Activated T-helper 2 cell treated with anti-CD3 and anti-CD28 coated beads, Interferon-gamma antibody, Interleukin-2, Interleukin-4, amounts not matched to agents 10 μg/mL and 5 μg/mL and 100 μg/mL, durations not matched to agents 14 hours and 24 hours and 36 hours (primary cell): ENCODE measurements around the gene PEX10. TPM values are rescaled to one million over a fixed set of nuclear protein-coding genes. Genes with fewer than 3 reads are reported as not detected.
A peak's percentile ranks its signal among the peaks of the same experiment; 100 is the strongest.

ENCODE experiments used
- DNase-seq: peaks from one replicate; pipeline ENCODE4 v3.0.0; 2021; ENCODE audit warnings: low spot score
- H3K27ac Mint-ChIP-seq: one replicate; pipeline ENCODE4 v1.8.0; 2021; ENCODE audit warnings: mixed read lengths
- H3K27me3 Mint-ChIP-seq: one replicate; pipeline ENCODE4 v1.8.0; 2021; ENCODE audit warnings: low read depth, mixed read lengths
- H3K36me3 Mint-ChIP-seq: one replicate; pipeline ENCODE4 v1.8.0; 2021; ENCODE audit warnings: low read depth, mixed read lengths
- H3K4me1 Mint-ChIP-seq: one replicate; pipeline ENCODE4 v1.8.0; 2021; ENCODE audit warnings: low read depth, mixed read lengths
- H3K4me3 Mint-ChIP-seq: one replicate; pipeline ENCODE4 v1.8.0; 2021; ENCODE audit warnings: low read depth, mild to moderate bottlenecking, moderate library complexity, mixed read lengths
- H3K9me3 Mint-ChIP-seq: one replicate; pipeline ENCODE4 v1.8.0; 2021; ENCODE audit warnings: mixed read lengths
- intact Hi-C: fragments of 100-400 bp; cut with micrococcal nuclease; formaldehyde crosslinking; loops from one replicate; pipeline ENCODE4 v1.15.1; 2023
- total RNA-seq: library from RNA; stranded (reverse); gene quantifications from 2 replicates; pipeline ENCODE4 v1.2.3, GENCODE V29; 2022

The PEX10 gene
- total RNA-seq, 1 donor from 2014 or later, result 18.2 TPM

GRCh38 chr1:2406451-2407041 is 5.8 kb downstream of the PEX10 start:
- DNase-seq, result no peak
- H3K36me3 Mint-ChIP-seq, result peaks cover 48% of the 10 kb centered on the region
- intact Hi-C loops, result no loop called here
- no peaks in the 10 kb centered on the region for H3K9me3 Mint-ChIP-seq
- H3K27me3 Mint-ChIP-seq, result no peaks in the 10 kb centered on the region
- H3K27ac Mint-ChIP-seq, result no peak overlapping the region
- H3K4me1 Mint-ChIP-seq, result peaks cover 3% of the 10 kb centered on the region
- no peak overlapping the region for H3K4me3 Mint-ChIP-seq

GRCh38 chr1:2405588-2406295 is 6.6 kb downstream of the PEX10 start:
- Mint-ChIP-seq H3K9me3 (no peaks in the 10 kb centered on the region), H3K36me3 (peaks cover 55% of the 10 kb centered on the region), H3K4me3 (no peak overlapping the region), H3K27ac (no peak overlapping the region), H3K27me3 (no peaks in the 10 kb centered on the region), H3K4me1 (peaks cover 3% of the 10 kb centered on the region)
- intact Hi-C loops, result no loop called here
- no peak for DNase-seq

- Mint-ChIP-seq H3K9me3 (no peaks in the 10 kb centered on the region), H3K4me1 (no peaks in the 10 kb centered on the region), H3K27me3 (no peaks in the 10 kb centered on the region), H3K4me3 (no peak overlapping the region), H3K27ac (no peak overlapping the region), H3K36me3 (peaks cover 62% of the 10 kb centered on the region)
- intact Hi-C loops, result no loop called here
- no peak for DNase-seq
Measured at GRCh38 chr1:2404890-2405511, 7.4 kb downstream of the PEX10 start.

GRCh38 chr1:2404142-2404889 is 8.0 kb downstream of the PEX10 start:
- Mint-ChIP-seq H3K4me3 (no peak overlapping the region), H3K27me3 (no peaks in the 10 kb centered on the region), H3K4me1 (no peaks in the 10 kb centered on the region), H3K36me3 (peaks cover 63% of the 10 kb centered on the region), H3K9me3 (no peaks in the 10 kb centered on the region), H3K27ac (no peak overlapping the region)
- intact Hi-C loops, result no loop called here
- DNase-seq, result no peak

GRCh38 chr1:2403273-2403672 is 9.1 kb downstream of the PEX10 start:
- H3K4me1 Mint-ChIP-seq, result no peaks in the 10 kb centered on the region
- DNase-seq, result no peak
- peaks cover 66% of the 10 kb centered on the region for H3K36me3 Mint-ChIP-seq
- H3K4me3 Mint-ChIP-seq, result no peak overlapping the region
- H3K27ac Mint-ChIP-seq, result no peak overlapping the region
- intact Hi-C loops, result no loop called here
- H3K27me3 Mint-ChIP-seq, result no peaks in the 10 kb centered on the region
- H3K9me3 Mint-ChIP-seq, result no peaks in the 10 kb centered on the region

- Mint-ChIP-seq H3K36me3 (peaks cover 64% of the 10 kb centered on the region), H3K9me3 (no peaks in the 10 kb centered on the region), H3K4me1 (no peaks in the 10 kb centered on the region), H3K4me3 (no peak overlapping the region), H3K27ac (peak overlapping the region; percentile 12), H3K27me3 (no peaks in the 10 kb centered on the region)
- DNase-seq, result no peak
- intact Hi-C loops, result no loop called here
Measured at GRCh38 chr1:2402420-2402819, 9.9 kb downstream of the PEX10 start.

GRCh38 chr1:2400950-2401649 is 11.3 kb downstream of the PEX10 start:
- intact Hi-C loops, result no loop called here
- Mint-ChIP-seq H3K27ac (no peak overlapping the region), H3K9me3 (no peaks in the 10 kb centered on the region), H3K4me3 (no peak overlapping the region), H3K4me1 (no peaks in the 10 kb centered on the region), H3K27me3 (no peaks in the 10 kb centered on the region), H3K36me3 (peaks cover 71% of the 10 kb centered on the region)
- DNase-seq, result no peak

GRCh38 chr1:2400576-2400909 is 11.8 kb downstream of the PEX10 start:
- Mint-ChIP-seq H3K27me3 (no peaks in the 10 kb centered on the region), H3K4me3 (no peak overlapping the region), H3K4me1 (no peaks in the 10 kb centered on the region), H3K9me3 (no peaks in the 10 kb centered on the region), H3K27ac (no peak overlapping the region), H3K36me3 (peaks cover 75% of the 10 kb centered on the region)
- DNase-seq, result no peak
- intact Hi-C loops, result no loop called here

- peaks cover 73% of the 10 kb centered on the region for H3K36me3 Mint-ChIP-seq
- H3K9me3 Mint-ChIP-seq, result no peaks in the 10 kb centered on the region
- H3K4me1 Mint-ChIP-seq, result no peaks in the 10 kb centered on the region
- no peak for DNase-seq
- intact Hi-C loops, result no loop called here
- no peak overlapping the region for H3K27ac Mint-ChIP-seq
- H3K4me3 Mint-ChIP-seq, result no peak overlapping the region
- H3K27me3 Mint-ChIP-seq, result no peaks in the 10 kb centered on the region
Measured at GRCh38 chr1:2399890-2400575, 12.3 kb downstream of the PEX10 start.

GRCh38 chr1:2398871-2399270 is 13.5 kb downstream of the PEX10 start:
- Mint-ChIP-seq H3K36me3 (peaks cover 76% of the 10 kb centered on the region), H3K27me3 (no peaks in the 10 kb centered on the region), H3K4me1 (peaks cover 5% of the 10 kb centered on the region), H3K9me3 (no peaks in the 10 kb centered on the region), H3K27ac (no peak overlapping the region), H3K4me3 (no peak overlapping the region)
- intact Hi-C loops, result no loop called here
- DNase-seq, result no peak

GRCh38 chr1:2397007-2397679 is 15.2 kb downstream of the PEX10 start:
- Mint-ChIP-seq H3K4me1 (peaks cover 20% of the 10 kb centered on the region), H3K27me3 (no peaks in the 10 kb centered on the region), H3K4me3 (no peak overlapping the region), H3K9me3 (no peaks in the 10 kb centered on the region), H3K36me3 (peaks cover 81% of the 10 kb centered on the region), H3K27ac (no peak overlapping the region)
- intact Hi-C loops, result no loop called here
- DNase-seq, result no peak

- Mint-ChIP-seq H3K4me3 (no peak overlapping the region), H3K27ac (no peak overlapping the region), H3K36me3 (peaks cover 74% of the 10 kb centered on the region), H3K9me3 (no peaks in the 10 kb centered on the region), H3K4me1 (peaks cover 20% of the 10 kb centered on the region), H3K27me3 (no peaks in the 10 kb centered on the region)
- intact Hi-C loops, result no loop called here
- DNase-seq, result no peak
Measured at GRCh38 chr1:2396476-2396875, 15.9 kb downstream of the PEX10 start.
